Gastrocnemius medialis (tissue), 4 donors: ENCODE results near the gene ELOVL2. TPM values are rescaled to one million over a fixed set of nuclear protein-coding genes. Genes with fewer than 3 reads are reported as not detected.

Experiments used
- ATAC-seq, 2 donors: fragments of 150-250 bp; one replicate each; pipeline ENCODE4 v1.9.1; 2016
- DNase-seq, 2 donors: peaks; one replicate each; pipeline ENCODE4 v3.0.0-alpha.2; 2019
- H3K27ac ChIP-seq, 4 donors: fragments of 200-600 bp; sonication (generic); 1 replicate in 1 of 4; 2 replicates in 3 of 4; pipeline ENCODE4 v1.5.1; 2016 to 2018; ENCODE audit warnings: mild to moderate bottlenecking in 2 of 4, moderate library complexity in 1 of 4
- H3K27me3 ChIP-seq, 3 donors: fragments of 200-600 bp; sonication (generic) in 2 of 3; 1 replicate in 1 of 3; 2 replicates in 2 of 3; pipeline versions ENCODE4 v1.5.1 to v1.6.0; 2016 to 2019; ENCODE audit warnings: mild to moderate bottlenecking in 1 of 3, moderate library complexity in 1 of 3
- H3K36me3 ChIP-seq, 2 donors: fragments of 200-600 bp; sonication (generic) in 1 of 2; one replicate each; pipeline ENCODE4 v1.5.1; 2017 to 2018
- H3K4me1 ChIP-seq, 2 donors: fragments of 200-600 bp; sonication (generic) in 1 of 2; one replicate each; pipeline ENCODE4 v1.5.1; 2016 to 2017; ENCODE audit warnings: mild to moderate bottlenecking in 2 of 2
- H3K4me3 ChIP-seq, 4 donors: fragments of 200-600 bp; sonication (generic) in 3 of 4; 1 replicate in 1 of 4; 2 replicates in 3 of 4; pipeline ENCODE4 v1.5.1; 2016 to 2019; ENCODE audit warnings: mild to moderate bottlenecking in 2 of 4
- H3K9me3 ChIP-seq, 3 donors: fragments of 200-600 bp; sonication (generic) in 2 of 3; 1 replicate in 1 of 3; 2 replicates in 2 of 3; pipeline ENCODE4 v1.5.1; 2016 to 2019
- CTCF ChIP-seq, 5 experiments: fragments of 450-650 bp in 3 of 5; fragments of 200-600 bp in 2 of 5; sonication (generic) in 2 of 5; IDR thresholded peaks in 4 of 5; conservative IDR thresholded peaks in 1 of 5; 1 replicate in 4 of 5; 2 replicates in 1 of 5; pipeline ENCODE4 v1.5.1; 2016 to 2019; ENCODE audit warnings: antibody characterized with exemption in 5 of 5, mild to moderate bottlenecking in 3 of 5, moderate library complexity in 3 of 5
- POLR2A ChIP-seq, 2 donors: fragments of 450-650 bp; IDR thresholded peaks; one replicate each; pipeline ENCODE4 v1.6.1; 2017; ENCODE audit warnings: antibody characterized with exemption in 2 of 2, mild to moderate bottlenecking in 2 of 2, moderate library complexity in 2 of 2
- in situ Hi-C, 4 donors: fragments of 200-750 bp; cut with MboI; loops; one replicate each; pipeline versions ENCODE4 v1.15.0 to v1.8.0; 2017; ENCODE audit warnings: low sequenced_read_pairs in 4 of 4
- intact Hi-C: fragments of 100-400 bp; cut with DNase I; formaldehyde crosslinking; loops from one replicate; pipeline ENCODE4 v1.15.1; 2023; ENCODE audit warnings: low total_unique reads
- total RNA-seq, 4 donors: library from RNA; depleted of rRNA; stranded (reverse); fragments of >200 nt; gene quantifications; one replicate each; pipeline versions ENCODE4 v1.1.0 to v1.2.3, GENCODE V29; 2016

Gene ELOVL2
- total RNA-seq, 4 donors from 2014 or later, result 0.07 to 1.1 (median 0.31) TPM

GRCh38 chr6:11062715-11063114 is 18.6 kb upstream of the ELOVL2 start:
- H3K4me1 ChIP-seq, result no peaks in the 10 kb centered on the region
- DNase-seq, result no peak
- TF ChIP-seq POLR2A (IDR thresholded peaks at IDR 0.05) (no peak), CTCF (IDR thresholded peaks at IDR 0.05 in 4 of 5, conservative IDR thresholded peaks at IDR 0.05 in 1 of 5) (no peak)
- H3K36me3 ChIP-seq, result no peaks in the 10 kb centered on the region
- no peaks in the 10 kb centered on the region for H3K9me3 ChIP-seq
- H3K27me3 ChIP-seq, result no peaks in the 10 kb centered on the region
- no peak overlapping the region for H3K4me3 ChIP-seq
- ATAC-seq, result no peak
- in situ Hi-C loops (loop anchor here in 1 of 4 donors (25.0 kb wide), 1 partner anchor 575 kb away; no protein-coding TSS in a partner anchor), intact Hi-C loops (no loop called here)
- no peak overlapping the region for H3K27ac ChIP-seq

GRCh38 chr6:11062083-11062482 is 18.0 kb upstream of the ELOVL2 start:
- H3K9me3 ChIP-seq, result no peaks in the 10 kb centered on the region
- ATAC-seq, result no peak
- H3K27ac ChIP-seq, result no peak overlapping the region
- H3K36me3 ChIP-seq, result no peaks in the 10 kb centered on the region
- intact Hi-C loops (no loop called here), in situ Hi-C loops (loop anchor here in 1 of 4 donors (25.0 kb wide), 1 partner anchor 575 kb away; no protein-coding TSS in a partner anchor)
- H3K27me3 ChIP-seq, result no peaks in the 10 kb centered on the region
- H3K4me1 ChIP-seq, result no peaks in the 10 kb centered on the region
- no peak overlapping the region for H3K4me3 ChIP-seq
- TF ChIP-seq CTCF (IDR thresholded peaks at IDR 0.05 in 4 of 5, conservative IDR thresholded peaks at IDR 0.05 in 1 of 5) (no peak), POLR2A (IDR thresholded peaks at IDR 0.05) (no peak)
- no peak for DNase-seq

- H3K27me3 ChIP-seq, result no peaks in the 10 kb centered on the region
- TF ChIP-seq POLR2A (IDR thresholded peaks at IDR 0.05), result no peak
- no peak for TF ChIP-seq CTCF (IDR thresholded peaks at IDR 0.05 in 4 of 5, conservative IDR thresholded peaks at IDR 0.05 in 1 of 5)
- intact Hi-C loops (no loop called here), in situ Hi-C loops (loop anchor here in 1 of 4 donors (25.0 kb wide), 1 partner anchor 571 kb away; no protein-coding TSS in a partner anchor)
- no peak for ATAC-seq
- DNase-seq, result no peak
- no peaks in the 10 kb centered on the region for H3K36me3 ChIP-seq
- no peak overlapping the region for H3K27ac ChIP-seq
- no peaks in the 10 kb centered on the region for H3K9me3 ChIP-seq
- no peak overlapping the region for H3K4me3 ChIP-seq
- H3K4me1 ChIP-seq, result no peaks in the 10 kb centered on the region
Measured at GRCh38 chr6:11058406-11058805, 14.3 kb upstream of the ELOVL2 start.

GRCh38 chr6:11056871-11057270 is 12.8 kb upstream of the ELOVL2 start:
- Histone ChIP-seq H3K36me3 (no peaks in the 10 kb centered on the region), H3K4me1 (no peaks in the 10 kb centered on the region), H3K4me3 (no peak overlapping the region), H3K27ac (no peak overlapping the region), H3K27me3 (no peaks in the 10 kb centered on the region), H3K9me3 (no peaks in the 10 kb centered on the region)
- in situ Hi-C loops, result loop anchor here in 1 of 4 donors (25.0 kb wide), 1 partner anchor 570 kb away; no protein-coding TSS in a partner anchor
- intact Hi-C loops, result no loop called here
- ATAC-seq (no peak), DNase-seq (no peak)
- no peak for TF ChIP-seq CTCF (IDR thresholded peaks at IDR 0.05 in 4 of 5, conservative IDR thresholded peaks at IDR 0.05 in 1 of 5)

- in situ Hi-C loops (loop anchor here in 1 of 4 donors (25.0 kb wide), 1 partner anchor 568 kb away; no protein-coding TSS in a partner anchor), intact Hi-C loops (no loop called here)
- Histone ChIP-seq H3K4me3 (no peak overlapping the region), H3K9me3 (no peaks in the 10 kb centered on the region), H3K4me1 (no peaks in the 10 kb centered on the region), H3K36me3 (no peaks in the 10 kb centered on the region), H3K27me3 (peaks cover 0 to 1% (median 0%) of the 10 kb centered on the region in 3 donors), H3K27ac (no peak overlapping the region)
- TF ChIP-seq CTCF (IDR thresholded peaks at IDR 0.05 in 4 of 5, conservative IDR thresholded peaks at IDR 0.05 in 1 of 5) (no peak), POLR2A (IDR thresholded peaks at IDR 0.05) (no peak)
- no peak for ATAC-seq
- no peak for DNase-seq
Measured at GRCh38 chr6:11055127-11055627, 11.1 kb upstream of the ELOVL2 start.
